GM20431 (cell line): ENCODE measurements around the gene SAMD13.

Source experiments
- in situ Hi-C: fragments of 300-500 bp; cut with MseI, MboI; formaldehyde crosslinking; loops from one replicate; pipeline ENCODE4 v1.15.0; 2020; ENCODE audit warnings: low sequenced_read_pairs; ENCODE audit not compliant: unreplicated experiment

The SAMD13 gene

GRCh38 chr1:84366786-84367185, 65.3 kb downstream of the SAMD13 start:
- in situ Hi-C loops: no loop called here

GRCh38 chr1:84367219-84367618, 65.7 kb downstream of the SAMD13 start:
- in situ Hi-C loops: no loop called here

GRCh38 chr1:84368441-84368840, 66.9 kb downstream of the SAMD13 start:
- in situ Hi-C loops: no loop called here

GRCh38 chr1:84370266-84370665, 68.8 kb downstream of the SAMD13 start:
- in situ Hi-C loops: no loop called here

GRCh38 chr1:84370831-84371394, 69.4 kb downstream of the SAMD13 start:
- in situ Hi-C loops: no loop called here

GRCh38 chr1:84373436-84374141, 72.1 kb downstream of the SAMD13 start:
- in situ Hi-C loops: no loop called here

- in situ Hi-C loops: no loop called here
Measured at GRCh38 chr1:84374991-84375696, 73.6 kb downstream of the SAMD13 start.

GRCh38 chr1:84376000-84376910, 74.7 kb downstream of the SAMD13 start:
- in situ Hi-C loops: no loop called here

- in situ Hi-C loops: no loop called here
Measured at GRCh38 chr1:84377480-84378095, 76.1 kb downstream of the SAMD13 start.

GRCh38 chr1:84379138-84379916, 77.8 kb downstream of the SAMD13 start:
- in situ Hi-C loops: no loop called here

GRCh38 chr1:84379917-84380180, 78.3 kb downstream of the SAMD13 start:
- in situ Hi-C loops: no loop called here

- in situ Hi-C loops: no loop called here
Measured at GRCh38 chr1:84382127-84382526, 80.6 kb downstream of the SAMD13 start.

GRCh38 chr1:84385347-84385746, 83.8 kb downstream of the SAMD13 start:
- in situ Hi-C loops: no loop called here

GRCh38 chr1:84386716-84387479, 85.4 kb downstream of the SAMD13 start:
- in situ Hi-C loops: no loop called here

GRCh38 chr1:84387480-84388163, 86.1 kb downstream of the SAMD13 start:
- in situ Hi-C loops: no loop called here

- in situ Hi-C loops: no loop called here
Measured at GRCh38 chr1:84390226-84390625, 88.7 kb downstream of the SAMD13 start.

- in situ Hi-C loops: no loop called here
Measured at GRCh38 chr1:84398175-84399155, 97.0 kb downstream of the SAMD13 start, which contains the start of gene DNASE2B. Gene DNASE2B, plus strand, starts transcription at chr1:84398484. Its CDS starts 81 bp downstream, at chr1:84398565.
